ENCODE measurements around the gene RAD51AP2. TPM values are rescaled to one million over a fixed set of nuclear protein-coding genes. Genes with fewer than 3 reads are reported as not detected.
"Not testable (repeated sequence)": the region's sequence is repeated elsewhere in the genome, so short reads cannot be mapped to it uniquely, and the experiment has no call there.

Gene RAD51AP2
- total RNA-seq, 4 donors from 2014 or later = not detected

GRCh38 chr2:17517481-17518211, 594 bp downstream of the RAD51AP2 start:
- WGBS, 2 donors = 29 to 38% methylated on average over 8 of the region's 8 CpGs
- TF ChIP-seq CTCF (IDR thresholded peaks at IDR 0.05) = no peak
- TF ChIP-seq POLR2A (IDR thresholded peaks at IDR 0.05) = no peak
- TF ChIP-seq EP300 (IDR thresholded peaks at IDR 0.05) = no peak
- no peaks in the 10 kb centered on the region for H3K36me3 ChIP-seq

GRCh38 chr2:17515652-17516051, 2.6 kb downstream of the RAD51AP2 start:
- no peak for TF ChIP-seq EP300 (IDR thresholded peaks at IDR 0.05)
- TF ChIP-seq CTCF (IDR thresholded peaks at IDR 0.05) = no peak
- TF ChIP-seq POLR2A (IDR thresholded peaks at IDR 0.05) = no peak
- H3K4me3 ChIP-seq = no peak overlapping the region
- no peak for DNase-seq (ENCODE audit: low spot score in 2 of 2)
- H3K9me3 ChIP-seq = no peaks in the 10 kb centered on the region
- no peaks in the 10 kb centered on the region for H3K27me3 ChIP-seq
- no peak overlapping the region for H3K27ac ChIP-seq
- H3K36me3 ChIP-seq = no peaks in the 10 kb centered on the region
- H3K4me1 ChIP-seq = peaks cover 0 to 11% (median 3%) of the 10 kb centered on the region in 4 donors

More at GRCh38 chr2:17517481-17518211, 594 bp downstream of the RAD51AP2 start:
- no peaks in the 10 kb centered on the region for H3K9me3 ChIP-seq
- DNase-seq (ENCODE audit: low spot score in 2 of 2) = no peak
- H3K4me1 ChIP-seq = peaks cover 0 to 11% (median 3%) of the 10 kb centered on the region in 4 donors
- peak overlapping the region in 2 of 4 donors; percentile 37 to 80 for H3K27ac ChIP-seq
- no peaks in the 10 kb centered on the region for H3K27me3 ChIP-seq
- H3K4me3 ChIP-seq = peak overlapping the region; percentile 34 to 59 (median 38)

- TF ChIP-seq POLR2A (IDR thresholded peaks at IDR 0.05) (no peak), CTCF (IDR thresholded peaks at IDR 0.05) (no peak), EP300 (IDR thresholded peaks at IDR 0.05) (no peak)
- DNase-seq (ENCODE audit: low spot score in 2 of 2) = no peak
- WGBS, 2 donors = 57 to 58% methylated on average over 2 of the region's 2 CpGs
These were observed 11.3 kb downstream of the RAD51AP2 start for GRCh38 chr2:17506736-17507616.

GRCh38 chr2:17497718-17498117, 20.5 kb downstream of the RAD51AP2 start:
- no peak overlapping the region for H3K4me3 ChIP-seq
- TF ChIP-seq EP300 (IDR thresholded peaks at IDR 0.05) = no peak
- TF ChIP-seq CTCF (IDR thresholded peaks at IDR 0.05) = no peak
- no peak for TF ChIP-seq POLR2A (IDR thresholded peaks at IDR 0.05)
- no peak overlapping the region for H3K27ac ChIP-seq
- no peaks in the 10 kb centered on the region for H3K27me3 ChIP-seq
- no peaks in the 10 kb centered on the region for H3K9me3 ChIP-seq
- no peak for DNase-seq (ENCODE audit: low spot score in 2 of 2)
- H3K36me3 ChIP-seq = no peaks in the 10 kb centered on the region
- 45 to 51% methylated on average over 1 of the region's 1 CpG for WGBS, 2 donors
- no peaks in the 10 kb centered on the region for H3K4me1 ChIP-seq

More at GRCh38 chr2:17506736-17507616, 11.3 kb downstream of the RAD51AP2 start:
- Histone ChIP-seq H3K27me3 (no peaks in the 10 kb centered on the region), H3K36me3 (no peaks in the 10 kb centered on the region), H3K4me1 (no peaks in the 10 kb centered on the region), H3K4me3 (no peak overlapping the region), H3K27ac (no peak overlapping the region), H3K9me3 (no peaks in the 10 kb centered on the region)

GRCh38 chr2:17495590-17495989, 22.6 kb downstream of the RAD51AP2 start:
- H3K36me3 ChIP-seq = no peaks in the 10 kb centered on the region
- H3K27ac ChIP-seq = no peak overlapping the region
- H3K4me1 ChIP-seq = no peaks in the 10 kb centered on the region
- TF ChIP-seq EP300 (IDR thresholded peaks at IDR 0.05) (no peak), POLR2A (IDR thresholded peaks at IDR 0.05) (no peak), CTCF (IDR thresholded peaks at IDR 0.05) (no peak)
- no peaks in the 10 kb centered on the region for H3K9me3 ChIP-seq
- DNase-seq (ENCODE audit: low spot score in 2 of 2) = no peak
- 35 to 58% methylated on average over 1 of the region's 1 CpG for WGBS, 2 donors
- H3K27me3 ChIP-seq = no peaks in the 10 kb centered on the region
- no peak overlapping the region for H3K4me3 ChIP-seq

- H3K27me3 ChIP-seq; H3K9me3 ChIP-seq; DNase-seq (ENCODE audit: low spot score in 2 of 2); H3K4me1 ChIP-seq; H3K27ac ChIP-seq; H3K36me3 ChIP-seq; H3K4me3 ChIP-seq: not testable (repeated sequence)
These were observed 28.1 kb downstream of the RAD51AP2 start for GRCh38 chr2:17490165-17490564.

GRCh38 chr2:17488610-17489009, 29.6 kb downstream of the RAD51AP2 start:
- not testable (repeated sequence) for H3K4me3 ChIP-seq; H3K27me3 ChIP-seq; DNase-seq (ENCODE audit: low spot score in 2 of 2); H3K36me3 ChIP-seq; H3K27ac ChIP-seq; H3K4me1 ChIP-seq; H3K9me3 ChIP-seq
- WGBS, 2 donors = 90 to 91% methylated on average over 4 of the region's 4 CpGs
